ENCODE measurements around the gene ZBTB20.

DNA sequence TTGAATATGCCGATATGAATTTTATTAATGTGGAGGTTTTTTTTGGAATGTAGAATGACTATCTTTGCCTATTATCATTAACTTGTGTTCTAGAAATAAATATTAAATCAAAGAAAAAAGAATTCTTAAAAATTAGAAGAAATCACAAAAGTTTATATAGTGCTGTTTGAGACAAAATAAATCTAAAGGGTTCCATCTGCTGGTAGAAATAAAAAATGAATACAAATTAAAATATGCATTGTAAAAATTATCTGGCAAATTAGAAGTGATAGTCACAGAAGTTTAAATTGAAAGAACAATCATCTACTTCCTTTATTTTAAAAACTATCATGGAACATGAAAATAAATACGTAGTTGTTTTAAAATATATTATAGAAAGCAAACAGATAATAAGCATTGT is 22.7 kb upstream of the ZBTB20 start:
- no peak for TF ChIP-seq POLR2AphosphoS5 (IDR thresholded peaks at IDR 0.05)
- TF ChIP-seq, protein P1, sequence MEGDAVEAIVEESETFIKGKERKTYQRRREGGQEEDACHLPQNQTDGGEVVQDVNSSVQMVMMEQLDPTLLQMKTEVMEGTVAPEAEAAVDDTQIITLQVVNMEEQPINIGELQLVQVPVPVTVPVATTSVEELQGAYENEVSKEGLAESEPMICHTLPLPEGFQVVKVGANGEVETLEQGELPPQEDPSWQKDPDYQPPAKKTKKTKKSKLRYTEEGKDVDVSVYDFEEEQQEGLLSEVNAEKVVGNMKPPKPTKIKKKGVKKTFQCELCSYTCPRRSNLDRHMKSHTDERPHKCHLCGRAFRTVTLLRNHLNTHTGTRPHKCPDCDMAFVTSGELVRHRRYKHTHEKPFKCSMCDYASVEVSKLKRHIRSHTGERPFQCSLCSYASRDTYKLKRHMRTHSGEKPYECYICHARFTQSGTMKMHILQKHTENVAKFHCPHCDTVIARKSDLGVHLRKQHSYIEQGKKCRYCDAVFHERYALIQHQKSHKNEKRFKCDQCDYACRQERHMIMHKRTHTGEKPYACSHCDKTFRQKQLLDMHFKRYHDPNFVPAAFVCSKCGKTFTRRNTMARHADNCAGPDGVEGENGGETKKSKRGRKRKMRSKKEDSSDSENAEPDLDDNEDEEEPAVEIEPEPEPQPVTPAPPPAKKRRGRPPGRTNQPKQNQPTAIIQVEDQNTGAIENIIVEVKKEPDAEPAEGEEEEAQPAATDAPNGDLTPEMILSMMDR (IDR thresholded peaks at IDR 0.05 in 8 of 11, conservative IDR thresholded peaks at IDR 0.05 in 3 of 11) = peak in 9 of 11 experiments; percentile 15 to 37 (median 31)

All from spleen (tissue), 7 donors.